ENCODE results near the gene CELF6.
A peak's percentile ranks its signal among the peaks of the same experiment; 100 is the strongest.

The CELF6 gene

GRCh38 chr15:72313448-72313840 lies 6.5 kb downstream of the CELF6 start:
- TF ChIP-seq CTCF (IDR thresholded peaks at IDR 0.05; ENCODE audit: poor library complexity, severe bottlenecking), result no peak
- Histone ChIP-seq H3K4me1 (ENCODE audit: insufficient read depth, poor library complexity, severe bottlenecking) (no peaks in the 10 kb centered on the region), H3K27me3 (ENCODE audit: insufficient read depth, poor library complexity, severe bottlenecking) (no peaks in the 10 kb centered on the region), H3K27ac (ENCODE audit: poor library complexity, severe bottlenecking) (no peak overlapping the region), H3K9me3 (ENCODE audit: severe bottlenecking) (no peaks in the 10 kb centered on the region), H3K36me3 (ENCODE audit: low read depth) (no peaks in the 10 kb centered on the region), H3K4me3 (ENCODE audit: severe bottlenecking) (no peak overlapping the region)
- no peak for ATAC-seq (ENCODE audit: low read depth)
- DNase-seq (ENCODE audit: low spot score), result peak; percentile 15

- peak; percentile 86 for ATAC-seq (ENCODE audit: low read depth)
- peak; percentile 93 for TF ChIP-seq CTCF (IDR thresholded peaks at IDR 0.05; ENCODE audit: poor library complexity, severe bottlenecking)
- no peaks in the 10 kb centered on the region for H3K27me3 ChIP-seq (ENCODE audit: insufficient read depth, poor library complexity, severe bottlenecking)
- H3K36me3 ChIP-seq (ENCODE audit: low read depth), result no peaks in the 10 kb centered on the region
- H3K4me1 ChIP-seq (ENCODE audit: insufficient read depth, poor library complexity, severe bottlenecking), result no peaks in the 10 kb centered on the region
- no peak overlapping the region for H3K27ac ChIP-seq (ENCODE audit: poor library complexity, severe bottlenecking)
- no peak overlapping the region for H3K4me3 ChIP-seq (ENCODE audit: severe bottlenecking)
- no peaks in the 10 kb centered on the region for H3K9me3 ChIP-seq (ENCODE audit: severe bottlenecking)
- DNase-seq (ENCODE audit: low spot score), result peak; percentile 78
Measured at GRCh38 chr15:72312605-72313447, 7.1 kb downstream of the CELF6 start.

GRCh38 chr15:72307026-72307425 lies 12.9 kb downstream of the CELF6 start:
- peak; percentile 6; the same call in 1 of the 3 replicates for ATAC-seq (ENCODE audit: low read depth)
- TF ChIP-seq CTCF (IDR thresholded peaks at IDR 0.05; ENCODE audit: poor library complexity, severe bottlenecking), result no peak

GRCh38 chr15:72306211-72306785 lies 13.7 kb downstream of the CELF6 start:
- ATAC-seq (ENCODE audit: low read depth) (peak; percentile 60), DNase-seq (ENCODE audit: low spot score) (peak; percentile 70)
- Histone ChIP-seq H3K9me3 (ENCODE audit: severe bottlenecking) (no peaks in the 10 kb centered on the region), H3K4me1 (ENCODE audit: insufficient read depth, poor library complexity, severe bottlenecking) (no peaks in the 10 kb centered on the region), H3K27me3 (ENCODE audit: insufficient read depth, poor library complexity, severe bottlenecking) (no peaks in the 10 kb centered on the region), H3K27ac (ENCODE audit: poor library complexity, severe bottlenecking) (no peak overlapping the region), H3K4me3 (ENCODE audit: severe bottlenecking) (no peak overlapping the region), H3K36me3 (ENCODE audit: low read depth) (no peaks in the 10 kb centered on the region)
- no peak for TF ChIP-seq CTCF (IDR thresholded peaks at IDR 0.05; ENCODE audit: poor library complexity, severe bottlenecking)

More at GRCh38 chr15:72307026-72307425, 12.9 kb downstream of the CELF6 start:
- Histone ChIP-seq H3K36me3 (ENCODE audit: low read depth) (no peaks in the 10 kb centered on the region), H3K4me3 (ENCODE audit: severe bottlenecking) (no peak overlapping the region), H3K4me1 (ENCODE audit: insufficient read depth, poor library complexity, severe bottlenecking) (no peaks in the 10 kb centered on the region), H3K9me3 (ENCODE audit: severe bottlenecking) (no peaks in the 10 kb centered on the region), H3K27me3 (ENCODE audit: insufficient read depth, poor library complexity, severe bottlenecking) (no peaks in the 10 kb centered on the region), H3K27ac (ENCODE audit: poor library complexity, severe bottlenecking) (no peak overlapping the region)
- peak; percentile 57 for DNase-seq (ENCODE audit: low spot score)

GRCh38 chr15:72304596-72304995 lies 15.4 kb downstream of the CELF6 start:
- ATAC-seq (ENCODE audit: low read depth) (no peak), DNase-seq (ENCODE audit: low spot score) (peak; percentile 60)
- Histone ChIP-seq H3K4me3 (ENCODE audit: severe bottlenecking) (no peak overlapping the region), H3K27ac (ENCODE audit: poor library complexity, severe bottlenecking) (no peak overlapping the region), H3K36me3 (ENCODE audit: low read depth) (no peaks in the 10 kb centered on the region), H3K4me1 (ENCODE audit: insufficient read depth, poor library complexity, severe bottlenecking) (no peaks in the 10 kb centered on the region), H3K9me3 (ENCODE audit: severe bottlenecking) (no peaks in the 10 kb centered on the region), H3K27me3 (ENCODE audit: insufficient read depth, poor library complexity, severe bottlenecking) (no peaks in the 10 kb centered on the region)
- no peak for TF ChIP-seq CTCF (IDR thresholded peaks at IDR 0.05; ENCODE audit: poor library complexity, severe bottlenecking)
